WTC11 (cell line): Measurements from ENCODE around the gene RRAS. TPM values are rescaled to one million over a fixed set of nuclear protein-coding genes. Genes with fewer than 3 reads are reported as not detected.

Experiments
- ATAC-seq: fragments of 200-7000 bp; cut with Tn5 transposase; 2 replicates; pipeline ENCODE4 v1.10.0; 2021; ENCODE audit warnings: mild to moderate bottlenecking, moderate library complexity
- CTCF ChIA-PET: fragments of 300-600 bp; sonication (Branson Sonifier 250); formaldehyde crosslinking; loops from one replicate; lab custom pipeline; 2021; ENCODE audit warnings: antibody characterized with exemption; lab: Charles Lee
- POLR2A ChIA-PET: fragments of 350-600 bp; sonication (Branson Sonifier 250); formaldehyde crosslinking; loops from one replicate; lab custom pipeline; 2021; ENCODE audit warnings: antibody characterized with exemption; lab: Charles Lee
- DNase-seq: peaks from one replicate; pipeline ENCODE4 v3.0.0; 2021; ENCODE audit warnings: low spot score
- H3K27ac Mint-ChIP-seq: 2 replicates; pipeline ENCODE4 v1.8.0; 2021; ENCODE audit warnings: mixed read lengths
- H3K27me3 Mint-ChIP-seq: 2 replicates; pipeline ENCODE4 v1.8.0; 2021; ENCODE audit warnings: low read depth, mild to moderate bottlenecking, moderate library complexity, mixed read lengths
- H3K36me3 Mint-ChIP-seq: 2 replicates; pipeline ENCODE4 v1.8.0; 2021; ENCODE audit warnings: mixed read lengths
- H3K4me1 Mint-ChIP-seq: 2 replicates; pipeline ENCODE4 v1.8.0; 2022; ENCODE audit warnings: mixed read lengths
- H3K4me3 Mint-ChIP-seq: 2 replicates; pipeline ENCODE4 v1.8.0; 2021; ENCODE audit warnings: mild to moderate bottlenecking, moderate library complexity, mixed read lengths
- H3K9me3 Mint-ChIP-seq: 2 replicates; pipeline ENCODE4 v1.8.0; 2021; ENCODE audit warnings: mixed read lengths
- ATF1 ChIP-seq: sonication (generic); formaldehyde crosslinking; IDR thresholded peaks from 2 replicates; pipeline ENCODE4 v1.8.1; 2023; ENCODE audit warnings: mild to moderate bottlenecking, moderate library complexity, missing genetic modification reagents
- CBFB ChIP-seq: sonication (generic); formaldehyde crosslinking; IDR thresholded peaks from 2 replicates; pipeline ENCODE4 v1.8.1; 2022; ENCODE audit warnings: mild to moderate bottlenecking, low read depth, missing genetic modification reagents
- ESRRA ChIP-seq: sonication (generic); formaldehyde crosslinking; IDR thresholded peaks from 2 replicates; pipeline ENCODE4 v1.8.1; 2022; ENCODE audit warnings: mild to moderate bottlenecking, missing genetic modification reagents, borderline replicate concordance
- FOXK1 ChIP-seq: sonication (generic); formaldehyde crosslinking; IDR thresholded peaks from 2 replicates; pipeline ENCODE4 v1.8.0; 2022; ENCODE audit warnings: mild to moderate bottlenecking, moderate library complexity, missing genetic modification reagents
- JAZF1 ChIP-seq: fragments of 250-450 bp; sonication (Bioruptor Pico); IDR thresholded peaks from 2 replicates; pipeline ENCODE4 v1.9.0; 2021; ENCODE audit warnings: moderate library complexity, mild to moderate bottlenecking, inconsistent platforms
- NFATC4 ChIP-seq: fragments of 250-450 bp; sonication (Bioruptor Pico); IDR thresholded peaks from 2 replicates; pipeline ENCODE4 v1.9.0; 2021; ENCODE audit warnings: mild to moderate bottlenecking
- NFYB ChIP-seq: sonication (generic); formaldehyde crosslinking; conservative IDR thresholded peaks from 2 replicates; pipeline ENCODE4 v1.8.0; 2022; ENCODE audit warnings: low read depth, missing genetic modification reagents
- RELA ChIP-seq: sonication (generic); formaldehyde crosslinking; IDR thresholded peaks from 2 replicates; pipeline ENCODE4 v1.8.1; 2022; ENCODE audit warnings: missing genetic modification reagents, mild to moderate bottlenecking, borderline replicate concordance
- SP1 ChIP-seq: sonication (generic); formaldehyde crosslinking; conservative IDR thresholded peaks from 2 replicates; pipeline ENCODE4 v1.8.1; 2022; ENCODE audit warnings: missing genetic modification reagents
- TP53 ChIP-seq: sonication (generic); formaldehyde crosslinking; IDR thresholded peaks from 2 replicates; pipeline ENCODE4 v1.8.1; 2023; ENCODE audit warnings: mild to moderate bottlenecking, missing genetic modification reagents
- ZNF138 ChIP-seq: sonication (generic); formaldehyde crosslinking; conservative IDR thresholded peaks from 2 replicates; pipeline ENCODE4 v1.8.1; 2022; ENCODE audit warnings: mild to moderate bottlenecking, moderate library complexity, missing genetic modification reagents
- ZNF219 ChIP-seq: sonication (generic); formaldehyde crosslinking; IDR thresholded peaks from 2 replicates; pipeline ENCODE4 v1.8.0; 2023; ENCODE audit warnings: missing genetic modification reagents, mild to moderate bottlenecking, borderline replicate concordance
- ZNF232 ChIP-seq: sonication (generic); formaldehyde crosslinking; IDR thresholded peaks from 2 replicates; pipeline ENCODE4 v1.8.0; 2022; ENCODE audit warnings: mild to moderate bottlenecking, missing genetic modification reagents
- total RNA-seq: library from RNA; stranded (reverse); gene quantifications from 3 replicates; pipeline ENCODE4 v1.2.3, GENCODE V29; 2021
- TF ChIP-seq, protein P1 (sequence below): sonication (generic); formaldehyde crosslinking; conservative IDR thresholded peaks from 2 replicates; pipeline ENCODE4 v1.8.1; 2023; ENCODE audit warnings: mild to moderate bottlenecking, low read depth, missing genetic modification reagents, moderate library complexity
- TF ChIP-seq, protein P2 (sequence below): sonication (generic); formaldehyde crosslinking; IDR thresholded peaks from 2 replicates; pipeline ENCODE4 v1.8.1; 2022; ENCODE audit warnings: missing genetic modification reagents, borderline replicate concordance
- TF ChIP-seq, protein P3 (sequence below): sonication (generic); formaldehyde crosslinking; IDR thresholded peaks from 2 replicates; pipeline ENCODE4 v1.8.0; 2022; ENCODE audit warnings: mild to moderate bottlenecking, missing genetic modification reagents
- TF ChIP-seq, protein P4 (sequence below): sonication (generic); formaldehyde crosslinking; IDR thresholded peaks from 2 replicates; pipeline ENCODE4 v1.8.1; 2023; ENCODE audit warnings: mild to moderate bottlenecking, missing genetic modification reagents, moderate library complexity
- TF ChIP-seq, protein P5 (sequence below): sonication (generic); formaldehyde crosslinking; IDR thresholded peaks from 2 replicates; pipeline ENCODE4 v1.8.1; 2022; ENCODE audit warnings: low read depth, missing genetic modification reagents, borderline replicate concordance

RRAS gene
- total RNA-seq, 1 experiment from 2014 or later: 11.4 TPM

DNA sequence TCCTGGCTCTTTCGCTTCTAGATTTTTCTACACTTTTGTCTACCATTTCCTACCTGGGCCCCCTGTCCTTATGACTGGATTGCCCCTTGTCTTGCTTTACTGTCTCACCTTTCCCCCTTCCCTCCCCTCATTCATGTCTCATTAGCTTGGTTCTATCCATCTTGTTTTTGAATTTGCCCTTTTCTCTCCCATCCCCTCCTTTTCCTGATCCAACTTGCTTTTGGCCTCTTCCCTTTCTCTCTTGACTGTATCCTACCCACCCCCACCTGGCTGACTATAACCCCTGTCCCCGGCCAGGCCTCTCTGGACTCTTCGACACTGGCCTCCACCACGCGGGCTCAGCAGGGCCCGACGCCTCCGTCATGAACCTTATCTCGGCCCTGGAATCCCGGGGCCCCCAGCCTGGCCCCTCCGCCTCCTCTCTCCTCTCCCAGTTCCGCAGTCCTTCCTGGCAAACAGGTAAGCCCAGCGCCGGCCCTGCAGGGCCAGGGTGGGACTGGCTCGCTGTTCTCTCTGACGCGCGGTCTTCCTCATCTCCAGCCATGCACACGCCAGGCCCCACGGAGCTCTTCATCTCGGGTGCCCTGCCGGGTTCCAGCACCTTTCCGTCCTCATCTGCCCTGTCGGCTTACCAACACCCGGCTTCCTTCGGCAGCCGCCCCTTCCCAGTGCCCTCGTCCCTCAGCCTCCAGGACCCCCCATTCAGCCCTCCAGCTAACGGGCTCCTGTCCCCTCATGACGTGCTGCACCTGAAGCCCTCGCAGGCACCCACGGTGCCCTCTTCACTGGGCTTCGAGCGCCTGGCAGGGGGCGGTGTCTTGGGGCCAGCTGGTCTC is 45.6 kb downstream of the RRAS start:
- no peaks in the 10 kb centered on the region for H3K27me3 Mint-ChIP-seq
- peaks cover 25% of the 10 kb centered on the region for H3K36me3 Mint-ChIP-seq
- ATAC-seq (no peak), DNase-seq (no peak)
- ChIA-PET POLR2A (interaction anchor here (1.0 to 1.4 kb wide), 3 partner anchors 70 to 141 kb away, joined by 3 to 6 read pairs (median 4); partner anchors contain the start of genes ALDH16A1 and CPT1C), CTCF (interaction anchor here (1.1 to 1.5 kb wide), 3 partner anchors 47 to 86 kb away, joined by 4 to 10 read pairs (median 4); partner anchors contain the start of gene SCAF1)
- peaks cover 11% of the 10 kb centered on the region for H3K4me1 Mint-ChIP-seq
- no peaks in the 10 kb centered on the region for H3K9me3 Mint-ChIP-seq
- H3K27ac Mint-ChIP-seq: peak overlapping the region; percentile 96
- peak overlapping the region; percentile 95 for H3K4me3 Mint-ChIP-seq
- TF ChIP-seq, protein P1, sequence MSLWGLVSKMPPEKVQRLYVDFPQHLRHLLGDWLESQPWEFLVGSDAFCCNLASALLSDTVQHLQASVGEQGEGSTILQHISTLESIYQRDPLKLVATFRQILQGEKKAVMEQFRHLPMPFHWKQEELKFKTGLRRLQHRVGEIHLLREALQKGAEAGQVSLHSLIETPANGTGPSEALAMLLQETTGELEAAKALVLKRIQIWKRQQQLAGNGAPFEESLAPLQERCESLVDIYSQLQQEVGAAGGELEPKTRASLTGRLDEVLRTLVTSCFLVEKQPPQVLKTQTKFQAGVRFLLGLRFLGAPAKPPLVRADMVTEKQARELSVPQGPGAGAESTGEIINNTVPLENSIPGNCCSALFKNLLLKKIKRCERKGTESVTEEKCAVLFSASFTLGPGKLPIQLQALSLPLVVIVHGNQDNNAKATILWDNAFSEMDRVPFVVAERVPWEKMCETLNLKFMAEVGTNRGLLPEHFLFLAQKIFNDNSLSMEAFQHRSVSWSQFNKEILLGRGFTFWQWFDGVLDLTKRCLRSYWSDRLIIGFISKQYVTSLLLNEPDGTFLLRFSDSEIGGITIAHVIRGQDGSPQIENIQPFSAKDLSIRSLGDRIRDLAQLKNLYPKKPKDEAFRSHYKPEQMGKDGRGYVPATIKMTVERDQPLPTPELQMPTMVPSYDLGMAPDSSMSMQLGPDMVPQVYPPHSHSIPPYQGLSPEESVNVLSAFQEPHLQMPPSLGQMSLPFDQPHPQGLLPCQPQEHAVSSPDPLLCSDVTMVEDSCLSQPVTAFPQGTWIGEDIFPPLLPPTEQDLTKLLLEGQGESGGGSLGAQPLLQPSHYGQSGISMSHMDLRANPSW (CRISPR knock-in tag): no peak
- TF ChIP-seq ZNF138 (CRISPR knock-in tag) (no peak), ZNF219 (no peak), CBFB (CRISPR knock-in tag) (no peak)
- TF ChIP-seq, protein P2, sequence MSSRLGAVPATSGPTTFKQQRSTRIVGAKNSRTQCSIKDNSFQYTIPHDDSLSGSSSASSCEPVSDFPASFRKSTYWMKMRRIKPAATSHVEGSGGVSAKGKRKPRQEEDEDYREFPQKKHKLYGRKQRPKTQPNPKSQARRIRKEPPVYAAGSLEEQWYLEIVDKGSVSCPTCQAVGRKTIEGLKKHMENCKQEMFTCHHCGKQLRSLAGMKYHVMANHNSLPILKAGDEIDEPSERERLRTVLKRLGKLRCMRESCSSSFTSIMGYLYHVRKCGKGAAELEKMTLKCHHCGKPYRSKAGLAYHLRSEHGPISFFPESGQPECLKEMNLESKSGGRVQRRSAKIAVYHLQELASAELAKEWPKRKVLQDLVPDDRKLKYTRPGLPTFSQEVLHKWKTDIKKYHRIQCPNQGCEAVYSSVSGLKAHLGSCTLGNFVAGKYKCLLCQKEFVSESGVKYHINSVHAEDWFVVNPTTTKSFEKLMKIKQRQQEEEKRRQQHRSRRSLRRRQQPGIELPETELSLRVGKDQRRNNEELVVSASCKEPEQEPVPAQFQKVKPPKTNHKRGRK: peak; percentile 34; the same call in 1 of the 2 replicates

DNA sequence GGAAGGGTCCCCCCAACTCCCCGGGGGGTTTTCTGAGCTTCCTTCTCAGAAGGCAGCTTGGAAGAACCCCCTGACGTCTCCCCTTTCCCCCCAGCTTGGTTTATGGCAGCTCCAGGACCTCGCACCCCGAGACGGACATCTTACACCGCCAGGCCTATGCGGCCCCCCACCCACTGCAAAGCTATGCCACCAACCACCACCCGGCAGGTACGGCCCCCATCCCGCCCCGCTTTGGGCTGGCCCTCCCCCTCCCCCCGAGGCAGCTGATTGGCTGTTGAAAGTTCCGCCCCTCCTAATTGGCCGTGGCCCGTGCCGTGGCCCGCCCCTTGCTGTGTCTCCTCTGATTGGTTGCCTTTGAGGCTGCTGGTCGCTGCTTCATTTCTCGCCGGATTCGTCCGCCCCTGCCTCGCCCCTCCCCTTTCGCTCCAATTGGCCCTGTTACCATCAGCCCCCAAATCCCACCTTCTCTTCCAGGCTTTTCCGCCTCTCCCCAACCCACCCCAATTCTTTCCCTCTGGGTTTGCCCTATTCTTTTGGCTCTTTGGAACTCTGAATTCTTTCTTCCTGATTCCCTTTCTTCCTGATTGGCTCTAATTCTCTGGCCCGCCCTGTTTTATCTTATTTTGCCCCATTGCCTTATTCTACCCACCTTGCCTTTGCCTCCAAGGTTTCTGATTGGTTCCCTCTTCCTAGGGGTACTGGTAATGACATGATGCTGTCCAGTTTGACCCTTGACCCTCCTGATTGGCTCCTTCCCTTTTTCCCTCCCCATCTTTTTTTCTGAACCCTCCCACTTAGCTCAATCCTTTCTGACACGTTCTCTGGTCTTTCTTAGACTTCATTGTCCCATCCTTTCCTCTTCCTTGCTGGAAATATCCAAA is 46.5 kb downstream of the RRAS start:
- H3K27me3 Mint-ChIP-seq: no peaks in the 10 kb centered on the region
- H3K4me1 Mint-ChIP-seq: peaks cover 11% of the 10 kb centered on the region
- peaks cover 18% of the 10 kb centered on the region for H3K36me3 Mint-ChIP-seq
- POLR2A ChIA-PET: interaction anchor here (0.6 to 1.4 kb wide), 14 partner anchors 8 to 1025 kb away, joined by 3 to 11 read pairs (median 5); partner anchors contain the start of genes ALDH16A1, CPT1C, PRMT1 and PRRG2
- H3K9me3 Mint-ChIP-seq: no peaks in the 10 kb centered on the region
- CTCF ChIA-PET: interaction anchor here (0.5 to 1.5 kb wide), 14 partner anchors 8 to 98 kb away, joined by 3 to 10 read pairs (median 4); partner anchors contain the start of genes CPT1C, PRMT1 and SCAF1
- peak overlapping the region; percentile 96 for H3K27ac Mint-ChIP-seq
- ATAC-seq (peak; percentile 56), DNase-seq (peak; percentile 98)
- TF ChIP-seq NFYB: peak; percentile 88
- peak; percentile 29; the same call in 1 of the 2 replicates for TF ChIP-seq SP1 (CRISPR knock-in tag)
- TF ChIP-seq ATF1 (CRISPR knock-in tag): no peak
- no peak for TF ChIP-seq ZNF232 (CRISPR knock-in tag)
- no peak for TF ChIP-seq FOXK1 (CRISPR knock-in tag)
- peak overlapping the region; percentile 95 for H3K4me3 Mint-ChIP-seq

DNA sequence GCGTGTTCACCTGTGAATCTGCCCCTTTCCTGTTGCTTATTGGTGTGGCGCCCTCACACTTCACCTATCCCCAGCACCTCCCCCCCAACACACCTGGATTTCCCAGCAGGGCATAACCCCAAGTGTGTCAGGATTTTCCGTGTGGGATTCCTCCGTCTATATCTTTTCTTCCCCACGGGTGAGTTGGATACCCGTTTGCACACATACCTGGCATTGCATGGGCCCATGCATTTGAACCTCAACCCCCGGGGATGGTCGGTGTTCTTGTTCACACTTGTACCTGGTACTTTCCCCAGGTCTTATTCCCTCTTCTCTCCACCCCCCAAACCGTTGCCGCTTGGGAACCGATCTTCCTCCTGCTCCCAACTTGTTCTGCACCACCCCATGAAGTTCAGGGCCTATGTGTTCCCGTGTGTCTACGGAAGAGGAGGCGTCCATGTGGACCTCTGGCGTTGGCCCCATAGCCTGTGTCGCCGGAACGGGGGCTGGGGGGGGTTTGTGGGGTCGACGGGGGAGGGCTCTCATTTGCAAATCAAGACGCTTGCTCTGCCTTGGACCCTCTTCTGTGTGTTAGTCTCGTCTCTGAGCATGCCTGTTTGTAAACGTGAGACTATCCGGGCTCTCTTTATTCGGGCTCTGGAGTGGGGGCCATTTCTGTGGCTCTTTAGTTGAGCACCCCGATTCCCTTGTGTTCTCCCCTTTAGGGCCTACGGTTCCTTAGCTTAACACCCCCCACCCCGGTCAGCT is 47.3 kb downstream of the RRAS start:
- no peak for ATAC-seq
- peak; percentile 32 for DNase-seq
- CTCF ChIA-PET: interaction anchor here (0.5 to 1.5 kb wide), 13 partner anchors 7 to 99 kb away, joined by 3 to 10 read pairs (median 4); partner anchors contain the start of genes CPT1C and PRMT1
- no peak for TF ChIP-seq ESRRA
- no peak for TF ChIP-seq RELA (CRISPR knock-in tag)
- TF ChIP-seq TP53 (CRISPR knock-in tag): no peak
- TF ChIP-seq, protein P3, sequence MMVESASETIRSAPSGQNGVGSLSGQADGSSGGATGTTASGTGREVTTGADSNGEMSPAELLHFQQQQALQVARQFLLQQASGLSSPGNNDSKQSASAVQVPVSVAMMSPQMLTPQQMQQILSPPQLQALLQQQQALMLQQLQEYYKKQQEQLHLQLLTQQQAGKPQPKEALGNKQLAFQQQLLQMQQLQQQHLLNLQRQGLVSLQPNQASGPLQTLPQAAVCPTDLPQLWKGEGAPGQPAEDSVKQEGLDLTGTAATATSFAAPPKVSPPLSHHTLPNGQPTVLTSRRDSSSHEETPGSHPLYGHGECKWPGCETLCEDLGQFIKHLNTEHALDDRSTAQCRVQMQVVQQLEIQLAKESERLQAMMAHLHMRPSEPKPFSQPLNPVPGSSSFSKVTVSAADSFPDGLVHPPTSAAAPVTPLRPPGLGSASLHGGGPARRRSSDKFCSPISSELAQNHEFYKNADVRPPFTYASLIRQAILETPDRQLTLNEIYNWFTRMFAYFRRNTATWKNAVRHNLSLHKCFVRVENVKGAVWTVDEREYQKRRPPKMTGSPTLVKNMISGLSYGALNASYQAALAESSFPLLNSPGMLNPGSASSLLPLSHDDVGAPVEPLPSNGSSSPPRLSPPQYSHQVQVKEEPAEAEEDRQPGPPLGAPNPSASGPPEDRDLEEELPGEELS: 0 out of 2 replicates have a peak, but pooled peaks have one; percentile 15
- TF ChIP-seq JAZF1: no peak
- TF ChIP-seq, protein P4, sequence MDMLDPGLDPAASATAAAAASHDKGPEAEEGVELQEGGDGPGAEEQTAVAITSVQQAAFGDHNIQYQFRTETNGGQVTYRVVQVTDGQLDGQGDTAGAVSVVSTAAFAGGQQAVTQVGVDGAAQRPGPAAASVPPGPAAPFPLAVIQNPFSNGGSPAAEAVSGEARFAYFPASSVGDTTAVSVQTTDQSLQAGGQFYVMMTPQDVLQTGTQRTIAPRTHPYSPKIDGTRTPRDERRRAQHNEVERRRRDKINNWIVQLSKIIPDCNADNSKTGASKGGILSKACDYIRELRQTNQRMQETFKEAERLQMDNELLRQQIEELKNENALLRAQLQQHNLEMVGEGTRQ (CRISPR knock-in tag): no peak
- TF ChIP-seq, protein P5, sequence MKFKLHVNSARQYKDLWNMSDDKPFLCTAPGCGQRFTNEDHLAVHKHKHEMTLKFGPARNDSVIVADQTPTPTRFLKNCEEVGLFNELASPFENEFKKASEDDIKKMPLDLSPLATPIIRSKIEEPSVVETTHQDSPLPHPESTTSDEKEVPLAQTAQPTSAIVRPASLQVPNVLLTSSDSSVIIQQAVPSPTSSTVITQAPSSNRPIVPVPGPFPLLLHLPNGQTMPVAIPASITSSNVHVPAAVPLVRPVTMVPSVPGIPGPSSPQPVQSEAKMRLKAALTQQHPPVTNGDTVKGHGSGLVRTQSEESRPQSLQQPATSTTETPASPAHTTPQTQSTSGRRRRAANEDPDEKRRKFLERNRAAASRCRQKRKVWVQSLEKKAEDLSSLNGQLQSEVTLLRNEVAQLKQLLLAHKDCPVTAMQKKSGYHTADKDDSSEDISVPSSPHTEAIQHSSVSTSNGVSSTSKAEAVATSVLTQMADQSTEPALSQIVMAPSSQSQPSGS: no peak
- TF ChIP-seq NFATC4 (CRISPR knock-in tag): no peak

More for the DNA sequence above, 47.3 kb downstream of the RRAS start:
- Mint-ChIP-seq H3K27ac (peak overlapping the region; percentile 89), H3K9me3 (no peaks in the 10 kb centered on the region), H3K27me3 (no peaks in the 10 kb centered on the region), H3K4me3 (peak overlapping the region; percentile 95), H3K4me1 (peaks cover 11% of the 10 kb centered on the region), H3K36me3 (peaks cover 13% of the 10 kb centered on the region)
- POLR2A ChIA-PET: interaction anchor here (0.6 to 1.3 kb wide), 9 partner anchors 12 to 1024 kb away, joined by 3 to 11 read pairs (median 6); partner anchors contain the start of genes ALDH16A1, CPT1C, PRMT1 and PRRG2
